HepG2 (cell line): ENCODE measurements around the gene BTBD19. TPM values are rescaled to one million over a fixed set of nuclear protein-coding genes. Genes with fewer than 3 reads are reported as not detected.

Experiments used
- ATAC-seq: fragments of 200-7000 bp; cut with Tn5 transposase; 3 replicates; pipeline ENCODE4 v1.9.1; 2020; ENCODE audit warnings: mild to moderate bottlenecking, moderate library complexity
- BruUV-seq: library from RNA; stranded (reverse); fragments of 400-500 nt; replicated peaks from 2 replicates; lab custom pipeline; 2021; lab: Mats Ljungman, UMichigan
- CTCF ChIA-PET: fragments of 300-600 bp; formaldehyde crosslinking; extraction: SDS; loops from one replicate; lab custom pipeline; 2021; ENCODE audit warnings: low total read pairs, inconsistent platforms, low intra/inter-chr PET ratio; lab: Yijun Ruan, JAX
- POLR2A ChIA-PET: fragments of 350-600 bp; sonication (Branson Sonifier 250); formaldehyde crosslinking; loops from one replicate; lab custom pipeline; 2020; ENCODE audit warnings: antibody characterized with exemption, inconsistent platforms; lab: Yijun Ruan, JAX
- DNase-seq: peaks from one replicate; pipeline ENCODE4 v3.0.0-alpha.2; 2015; ENCODE audit warnings: low spot score
- FAIRE-seq: peaks from 3 replicates; lab custom pipeline; 2011; peaks lifted over from hg19 to GRCh38; lab: Jason Lieb, UNC
- H2AFZ ChIP-seq: one replicate; pipeline ENCODE4 v1.6.1; 2011; ENCODE audit warnings: low read length, inconsistent platforms
- H3K27ac ChIP-seq: fragments of 300-600 bp; 3 replicates; pipeline ENCODE4 v1.8.0; 2011; ENCODE audit warnings: mixed run types, mild to moderate bottlenecking, mixed read lengths, low read length, inconsistent platforms; ENCODE audit not compliant: insufficient read depth; ENCODE audit errors: extremely low read length
- H3K27me3 ChIP-seq, 2 experiments: fragments of 200-600 bp in 1 of 2; 2 replicates in 1 of 2; 3 replicates in 1 of 2; pipeline versions ENCODE4 v1.6.0 to v1.8.0; 2011; ENCODE audit warnings: low read length in 2 of 2, mild to moderate bottlenecking in 2 of 2, moderate library complexity in 2 of 2, inconsistent platforms in 1 of 2; ENCODE audit not compliant: insufficient read depth in 2 of 2, control insufficient read depth in 1 of 2
- H3K36me3 ChIP-seq, 2 experiments: fragments of 200-600 bp in 1 of 2; replicated peaks in 1 of 2; 2 replicates in 1 of 2; 3 replicates in 1 of 2; pipeline versions ENCODE4 v1.5.1 to v1.8.0; 2011; ENCODE audit warnings: low read length in 2 of 2, inconsistent platforms in 1 of 2; ENCODE audit not compliant: insufficient read depth in 2 of 2, control insufficient read depth in 1 of 2
- H3K4me1 ChIP-seq: 2 replicates; pipeline ENCODE4 v1.5.1; 2012; ENCODE audit warnings: low read length, inconsistent platforms; ENCODE audit not compliant: insufficient read depth
- H3K4me2 ChIP-seq: 2 replicates; pipeline ENCODE4 v1.6.0; 2011; ENCODE audit warnings: low read depth, low read length, inconsistent platforms
- H3K4me3 ChIP-seq, 3 experiments: fragments of 200-600 bp in 1 of 3; sonication (generic), shearing (Covaris generic) in 1 of 3; replicated peaks in 1 of 3; 2 replicates each; pipeline ENCODE4 v1.5.1; 2011 to 2016; ENCODE audit warnings: low read length in 3 of 3, inconsistent platforms in 2 of 3, low read depth in 2 of 3, mild to moderate bottlenecking in 2 of 3, control low read depth in 1 of 3, mixed read lengths in 1 of 3; ENCODE audit not compliant: insufficient read depth in 1 of 3
- H3K79me2 ChIP-seq: one replicate; pipeline ENCODE4 v1.6.1; 2011; ENCODE audit warnings: low read length, inconsistent platforms; ENCODE audit not compliant: insufficient read depth
- H3K9ac ChIP-seq: 2 replicates; pipeline ENCODE4 v1.6.0; 2011; ENCODE audit warnings: mild to moderate bottlenecking, low read depth, low read length, inconsistent platforms; ENCODE audit not compliant: insufficient read depth
- H3K9me3 ChIP-seq: 2 replicates; pipeline ENCODE4 v1.5.1; 2012; ENCODE audit warnings: mild to moderate bottlenecking, low read length
- H4K20me1 ChIP-seq: 2 replicates; pipeline ENCODE4 v1.6.0; 2011; ENCODE audit warnings: inconsistent platforms, mild to moderate bottlenecking, low read length, moderate library complexity; ENCODE audit not compliant: insufficient read depth
- ARID2 ChIP-seq: sonication (generic); formaldehyde crosslinking; IDR thresholded peaks from 2 replicates; pipeline ENCODE4 v1.8.1; 2022; ENCODE audit warnings: mild to moderate bottlenecking, missing genetic modification reagents, borderline replicate concordance
- ATF2 ChIP-seq: sonication (generic); formaldehyde crosslinking; IDR thresholded peaks from 2 replicates; pipeline ENCODE4 v1.4.0; 2020; ENCODE audit warnings: missing genetic modification reagents
- CHD4 ChIP-seq: fragments of 200-600 bp; sonication (generic); IDR thresholded peaks from 2 replicates; pipeline ENCODE4 v1.7.0; 2017; ENCODE audit warnings: mild to moderate bottlenecking, low read length, borderline replicate concordance
- FIP1L1 ChIP-seq: fragments of 200-400 bp; formaldehyde crosslinking; IDR thresholded peaks from 2 replicates; pipeline ENCODE4 v1.6.1; 2018; ENCODE audit warnings: low read depth, mild to moderate bottlenecking, low read length, moderate library complexity, borderline replicate concordance; ENCODE audit not compliant: insufficient read depth
- GZF1 ChIP-seq: sonication (generic); formaldehyde crosslinking; IDR thresholded peaks from 2 replicates; pipeline ENCODE4 v1.5.1; 2020; ENCODE audit warnings: mild to moderate bottlenecking, missing genetic modification reagents
- NRL ChIP-seq: sonication (generic); formaldehyde crosslinking; IDR thresholded peaks from 2 replicates; pipeline ENCODE4 v1.5.0; 2020; ENCODE audit warnings: missing genetic modification reagents, mild to moderate bottlenecking, moderate library complexity, borderline replicate concordance
- PBX3 ChIP-seq: sonication (generic); formaldehyde crosslinking; IDR thresholded peaks from 2 replicates; pipeline ENCODE4 v1.8.1; 2023; ENCODE audit warnings: missing genetic modification reagents, inconsistent platforms, borderline replicate concordance
- ZFP36 ChIP-seq: fragments of 150-350 bp; IDR thresholded peaks from 2 replicates; pipeline ENCODE4 v1.6.1; 2018; ENCODE audit warnings: borderline replicate concordance, low read length, low read depth; ENCODE audit not compliant: partially characterized antibody
- ZMAT3 ChIP-seq: sonication (generic); formaldehyde crosslinking; conservative IDR thresholded peaks from 2 replicates; pipeline ENCODE4 v1.7.0; 2021; ENCODE audit warnings: missing genetic modification reagents
- ZNF143 ChIP-seq: sonication (generic); formaldehyde crosslinking; IDR thresholded peaks from 2 replicates; pipeline ENCODE4 v1.4.0; 2020; ENCODE audit warnings: missing genetic modification reagents
- ZNF230 ChIP-seq: sonication (generic); formaldehyde crosslinking; IDR thresholded peaks from 2 replicates; pipeline ENCODE4 v1.4.0; 2020; ENCODE audit warnings: mild to moderate bottlenecking, missing genetic modification reagents
- ZNF235 ChIP-seq: sonication (generic); formaldehyde crosslinking; IDR thresholded peaks from 2 replicates; pipeline ENCODE4 v1.8.1; 2023; ENCODE audit warnings: mild to moderate bottlenecking, missing genetic modification reagents, borderline replicate concordance
- ZNF317 ChIP-seq: sonication (generic); formaldehyde crosslinking; IDR thresholded peaks from 2 replicates; pipeline ENCODE4 v1.5.0; 2020; ENCODE audit warnings: mild to moderate bottlenecking, missing genetic modification reagents
- ZNF431 ChIP-seq: sonication (generic); formaldehyde crosslinking; IDR thresholded peaks from 2 replicates; pipeline ENCODE4 v1.9.0; 2022; ENCODE audit warnings: missing genetic modification reagents, low read depth, mild to moderate bottlenecking, borderline replicate concordance
- ZNF549 ChIP-seq: sonication (generic); formaldehyde crosslinking; IDR thresholded peaks from 2 replicates; pipeline ENCODE4 v1.5.0; 2020; ENCODE audit warnings: missing genetic modification reagents
- ZNF652 ChIP-seq: IDR thresholded peaks from 2 replicates; pipeline ENCODE4 v1.6.1; 2016; ENCODE audit warnings: low read depth, borderline replicate concordance
- WGBS: methylation state at CpG from one replicate; pipeline ENCODE4 v1.1.6; 2017; ENCODE audit warnings: low lambda C conversion rate; 5-methylcytosine and 5-hydroxymethylcytosine counted together
- in situ Hi-C: cut with HindIII; loops from 2 replicates; pipeline ENCODE4 v1.10.0; 2017; ENCODE audit warnings: low pct_unique_long_range_greater_than_20kb; ENCODE audit not compliant: extremely low pct_ligation_motif_present
- intact Hi-C: fragments of 100-400 bp; cut with micrococcal nuclease; formaldehyde crosslinking; loops from one replicate; pipeline ENCODE4 v1.10.0; 2022; ENCODE audit not compliant: unreplicated experiment
- polyA plus RNA-seq, 8 experiments: library from polyadenylated mRNA; depleted of rRNA in 3 of 8; stranded (reverse) in 7 of 8; unstranded in 1 of 8; fragments of >200 nt; fragmentation: Illumina TruSeq in 4 of 8; extraction: Trizol in 4 of 8; gene quantifications; 2 replicates each; pipeline versions ENCODE4 v1.2.1 to v1.2.3, GENCODE V29; 2011 to 2016; ENCODE audit warnings: low read depth in 4 of 8, missing spikeins in 1 of 8, mixed read lengths in 1 of 8; ENCODE audit not compliant: insufficient read depth in 1 of 8
- total RNA-seq, 5 experiments: library from RNA; depleted of rRNA; stranded (reverse); fragments of >200 nt; fragmentation: Illumina TruSeq; extraction: Trizol; gene quantifications; 2 replicates each; pipeline ENCODE4 v1.2.3, GENCODE V29; 2016; ENCODE audit warnings: low read depth in 1 of 5
- TF ChIP-seq, protein P1 (sequence below): sonication (generic); formaldehyde crosslinking; IDR thresholded peaks from 2 replicates; pipeline ENCODE4 v1.4.0; 2020; ENCODE audit warnings: missing genetic modification reagents, mild to moderate bottlenecking, borderline replicate concordance

BTBD19 gene
- total and polyA plus RNA-seq, 2 of the 13 experiments (the other 11 are each of a cell fraction or from before 2014, with no cell fraction given): 2.7 to 6.7 TPM

DNA sequence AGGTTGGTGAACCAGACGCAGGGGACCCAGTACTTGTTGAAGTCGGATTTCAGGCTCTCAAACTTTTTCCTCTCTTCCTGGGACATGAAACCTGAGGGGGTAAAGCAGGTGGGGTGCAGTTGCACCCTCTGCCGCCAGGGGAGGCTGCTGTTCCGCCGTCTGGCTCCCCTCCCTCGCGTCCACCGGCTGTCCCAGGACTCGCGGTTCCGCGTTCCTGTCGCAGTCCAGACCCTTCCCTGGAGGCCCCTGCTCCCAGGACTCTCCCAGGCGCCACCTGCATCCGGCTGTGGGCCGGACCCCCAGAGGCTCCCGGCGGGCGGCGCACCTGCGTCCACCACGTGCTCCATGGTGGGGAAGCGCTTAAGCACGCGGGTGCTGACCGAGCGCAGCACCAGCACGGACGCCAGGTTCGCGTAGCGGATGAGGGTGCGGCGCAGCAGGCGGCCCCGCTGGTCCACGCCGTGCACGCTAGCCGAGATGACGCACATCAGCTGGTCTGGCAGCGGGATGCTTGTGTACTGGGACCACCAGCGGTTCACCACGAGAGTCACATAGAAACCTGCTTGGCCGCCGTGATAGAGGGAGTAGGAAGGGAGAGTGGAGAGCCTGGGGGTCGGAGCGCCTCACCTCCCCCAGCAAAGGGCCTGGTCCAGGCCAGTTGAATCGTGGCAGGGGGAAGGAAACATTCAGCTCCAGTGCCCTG lies 22.0 kb upstream of the BTBD19 start:
- no peaks in the 10 kb centered on the region for H3K79me2 ChIP-seq
- no peak overlapping the region for H2AFZ ChIP-seq
- in situ Hi-C loops (no loop called here), intact Hi-C loops (no loop called here)
- H3K27ac ChIP-seq: no peak overlapping the region
- no peaks in the 10 kb centered on the region for H3K36me3 ChIP-seq
- WGBS: 40% methylated on average over 28 of the region's 49 CpGs
- H3K4me3 ChIP-seq: peak overlapping the region in 2 of 3 experiments; percentile 34 to 79; a peak in 3 of 6 replicates
- DNase-seq (peak; percentile 60), ATAC-seq (peak; percentile 23), FAIRE-seq (peak; percentile 68)
- no peaks in the 10 kb centered on the region for H4K20me1 ChIP-seq
- CTCF ChIA-PET: no interaction called here
- H3K4me2 ChIP-seq: peak overlapping the region; percentile 76
- POLR2A ChIA-PET: interaction anchor here (0.7 to 5.7 kb wide), 10 partner anchors 10 to 554 kb away, joined by 3 to 34 read pairs (median 12); partner anchors contain the start of genes BTBD19, DYNLT4, HECTD3 and MUTYH
- peaks cover 61% of the 10 kb centered on the region for H3K4me1 ChIP-seq
- peaks cover 3 to 17% of the 10 kb centered on the region in 2 experiments; a peak in 2 of 5 replicates for H3K27me3 ChIP-seq
- BruUV-seq: no TSS peak
- peak overlapping the region; percentile 41 for H3K9ac ChIP-seq
- no peaks in the 10 kb centered on the region for H3K9me3 ChIP-seq
- no peak for TF ChIP-seq ZNF143 (CRISPR knock-in tag)
- TF ChIP-seq PBX3: no peak
- TF ChIP-seq ZNF431 (CRISPR knock-in tag): no peak
- no peak for TF ChIP-seq ZNF230 (CRISPR knock-in tag)
- 0 out of 2 replicates have a peak, but pooled peaks have one; percentile 71 for TF ChIP-seq ZNF235 (CRISPR knock-in tag)
- no peak for TF ChIP-seq ZNF317
- TF ChIP-seq GZF1 (CRISPR knock-in tag): no peak
- peak; percentile 80; the same call in 1 of the 2 replicates for TF ChIP-seq NRL (CRISPR knock-in tag)
- no peak for TF ChIP-seq ARID2 (CRISPR knock-in tag)
- TF ChIP-seq ZFP36: no peak
- TF ChIP-seq ZNF652 (CRISPR knock-in tag): no peak
- no peak for TF ChIP-seq FIP1L1
- 0 out of 2 replicates have a peak, but pooled peaks have one; percentile 32 for TF ChIP-seq ATF2 (CRISPR knock-in tag)
- 0 out of 2 replicates have a peak, but pooled peaks have one; percentile 5 for TF ChIP-seq ZMAT3 (CRISPR knock-in tag)
- TF ChIP-seq CHD4: no peak
- no peak for TF ChIP-seq ZNF549
- TF ChIP-seq, protein P1, sequence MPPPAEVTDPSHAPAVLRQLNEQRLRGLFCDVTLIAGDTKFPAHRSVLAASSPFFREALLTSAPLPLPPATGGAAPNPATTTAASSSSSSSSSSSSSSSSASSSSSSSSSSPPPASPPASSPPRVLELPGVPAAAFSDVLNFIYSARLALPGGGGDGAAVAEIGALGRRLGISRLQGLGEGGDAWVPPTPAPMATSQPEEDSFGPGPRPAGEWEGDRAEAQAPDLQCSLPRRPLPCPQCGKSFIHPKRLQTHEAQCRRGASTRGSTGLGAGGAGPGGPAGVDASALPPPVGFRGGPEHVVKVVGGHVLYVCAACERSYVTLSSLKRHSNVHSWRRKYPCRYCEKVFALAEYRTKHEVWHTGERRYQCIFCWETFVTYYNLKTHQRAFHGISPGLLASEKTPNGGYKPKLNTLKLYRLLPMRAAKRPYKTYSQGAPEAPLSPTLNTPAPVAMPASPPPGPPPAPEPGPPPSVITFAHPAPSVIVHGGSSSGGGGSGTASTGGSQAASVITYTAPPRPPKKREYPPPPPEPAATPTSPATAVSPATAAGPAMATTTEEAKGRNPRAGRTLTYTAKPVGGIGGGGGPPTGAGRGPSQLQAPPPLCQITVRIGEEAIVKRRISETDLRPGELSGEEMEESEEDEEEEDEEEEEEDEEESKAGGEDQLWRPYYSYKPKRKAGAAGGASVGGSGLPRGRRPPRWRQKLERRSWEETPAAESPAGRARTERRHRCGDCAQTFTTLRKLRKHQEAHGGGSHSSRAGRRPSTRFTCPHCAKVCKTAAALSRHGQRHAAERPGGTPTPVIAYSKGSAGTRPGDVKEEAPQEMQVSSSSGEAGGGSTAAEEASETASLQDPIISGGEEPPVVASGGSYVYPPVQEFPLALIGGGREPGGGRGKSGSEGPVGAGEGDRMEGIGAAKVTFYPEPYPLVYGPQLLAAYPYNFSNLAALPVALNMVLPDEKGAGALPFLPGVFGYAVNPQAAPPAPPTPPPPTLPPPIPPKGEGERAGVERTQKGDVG (CRISPR knock-in tag): peak; percentile 92; the same call in 1 of the 2 replicates
